UCSD-AML1 (cell line): ENCODE measurements around the gene FBRSL1.

Experiments
- DNase-seq: peaks from one replicate; lab custom pipeline; 2025; ENCODE audit not compliant: unreplicated experiment; lab: John Stamatoyannopoulos, UW

Gene FBRSL1

GRCh38 chr12:132495629-132496357 is 5.8 kb downstream of the FBRSL1 start:
- no peak for DNase-seq

- no peak for DNase-seq
Measured at GRCh38 chr12:132496358-132496669, 6.4 kb downstream of the FBRSL1 start.

- DNase-seq, result no peak
Measured at GRCh38 chr12:132496710-132497109, 6.8 kb downstream of the FBRSL1 start.

GRCh38 chr12:132497514-132498405 is 7.8 kb downstream of the FBRSL1 start:
- no peak for DNase-seq

GRCh38 chr12:132498931-132499330 is 9.0 kb downstream of the FBRSL1 start:
- DNase-seq, result no peak

GRCh38 chr12:132500142-132500855 is 10.3 kb downstream of the FBRSL1 start:
- DNase-seq, result no peak

- no peak for DNase-seq
Measured at GRCh38 chr12:132500856-132501180, 10.9 kb downstream of the FBRSL1 start.

- DNase-seq, result peak; percentile 34
Measured at GRCh38 chr12:132501204-132501940, 11.4 kb downstream of the FBRSL1 start.

GRCh38 chr12:132502149-132502881 is 12.4 kb downstream of the FBRSL1 start:
- DNase-seq, result no peak

- no peak for DNase-seq
Measured at GRCh38 chr12:132502882-132503193, 12.9 kb downstream of the FBRSL1 start.

- DNase-seq, result no peak
Measured at GRCh38 chr12:132503618-132504204, 13.8 kb downstream of the FBRSL1 start.

- DNase-seq, result peak; percentile 82
Measured at GRCh38 chr12:132505105-132505851, 15.3 kb downstream of the FBRSL1 start.

- no peak for DNase-seq
Measured at GRCh38 chr12:132505852-132506219, 15.9 kb downstream of the FBRSL1 start.

- peak; percentile 95 for DNase-seq
Measured at GRCh38 chr12:132506328-132507160, 16.6 kb downstream of the FBRSL1 start.

GRCh38 chr12:132507161-132507538 is 17.2 kb downstream of the FBRSL1 start:
- DNase-seq, result no peak

GRCh38 chr12:132507656-132508490 is 17.9 kb downstream of the FBRSL1 start:
- no peak for DNase-seq

GRCh38 chr12:132508491-132508740 is 18.5 kb downstream of the FBRSL1 start:
- no peak for DNase-seq
